GM12878 (cell line): ENCODE measurements around the gene ZNF331. TPM values are rescaled to one million over a fixed set of nuclear protein-coding genes. Genes with fewer than 3 reads are reported as not detected.

Experiments
- ATAC-seq: fragments of 200-7000 bp; cut with Tn5 transposase; 3 replicates; pipeline ENCODE4 v1.9.1; 2020; ENCODE audit warnings: mild to moderate bottlenecking, moderate library complexity
- BruUV-seq: library from RNA; stranded (reverse); fragments of 400-500 nt; replicated peaks from 2 replicates; lab custom pipeline; 2021; lab: Mats Ljungman, UMichigan
- CTCF ChIA-PET: fragments of 300-600 bp; sonication (Branson Sonifier 250); formaldehyde crosslinking; extraction: SDS; loops from one replicate; lab custom pipeline; 2021; ENCODE audit warnings: inconsistent platforms; lab: Yijun Ruan, JAX
- POLR2A ChIA-PET: fragments of 350-600 bp; formaldehyde crosslinking; extraction: SDS; loops from one replicate; lab custom pipeline; 2021; ENCODE audit warnings: inconsistent platforms; lab: Charles Lee
- RAD21 ChIA-PET: fragments of 300-600 bp; sonication (Branson Sonifier 250); formaldehyde crosslinking; loops from one replicate; lab custom pipeline; 2023; ENCODE audit warnings: antibody characterized with exemption; ENCODE audit not compliant: unreplicated experiment; lab: Charles Lee
- SMC1A ChIA-PET: fragments of 300-600 bp; sonication (Branson Sonifier 250); formaldehyde crosslinking; loops from one replicate; lab custom pipeline; 2023; ENCODE audit not compliant: unreplicated experiment, uncharacterized antibody; lab: Charles Lee
- DNase-seq: peaks from one replicate; pipeline ENCODE4 v3.0.0-alpha.2; 2011; ENCODE audit warnings: low read depth, low spot score
- FAIRE-seq: peaks from 3 replicates; lab custom pipeline; 2011; peaks lifted over from hg19 to GRCh38; lab: Jason Lieb, UNC
- H2AFZ ChIP-seq: 2 replicates; pipeline ENCODE4 v1.6.0; 2011; ENCODE audit warnings: low read depth, low read length, control low read depth; ENCODE audit not compliant: control insufficient read depth
- H3K27ac ChIP-seq: 2 replicates; pipeline ENCODE4 v1.5.1; 2011; ENCODE audit warnings: control low read depth; ENCODE audit not compliant: control insufficient read depth, insufficient read depth
- H3K27me3 ChIP-seq, 2 experiments: replicated peaks in 1 of 2; 2 replicates each; pipeline versions ENCODE4 v1.6.0 to v1.6.1; 2011; ENCODE audit warnings: low read length in 1 of 2; ENCODE audit not compliant: control insufficient read depth in 2 of 2, insufficient read depth in 2 of 2
- H3K36me3 ChIP-seq, 2 experiments: 2 replicates each; pipeline ENCODE4 v1.5.1; 2011; ENCODE audit warnings: low read length in 1 of 2; ENCODE audit not compliant: control insufficient read depth in 2 of 2, insufficient read depth in 2 of 2
- H3K4me1 ChIP-seq: 2 replicates; pipeline ENCODE4 v1.6.1; 2011; ENCODE audit warnings: mild to moderate bottlenecking, low read length, moderate library complexity, mixed read lengths; ENCODE audit not compliant: control insufficient read depth, insufficient read depth
- H3K4me2 ChIP-seq: 2 replicates; pipeline ENCODE4 v1.6.0; 2011; ENCODE audit warnings: control low read depth; ENCODE audit not compliant: control insufficient read depth, insufficient read depth
- H3K4me3 ChIP-seq: fragments of 200-600 bp; sonication (generic); 2 replicates; pipeline ENCODE4 v1.5.1; 2016
- H3K79me2 ChIP-seq: 2 replicates; pipeline ENCODE4 v1.6.0; 2011; ENCODE audit warnings: low read length; ENCODE audit not compliant: control insufficient read depth, insufficient read depth
- H3K9ac ChIP-seq: 2 replicates; pipeline ENCODE4 v1.8.0; 2011; ENCODE audit warnings: low read length, control low read depth, mixed read lengths; ENCODE audit not compliant: control insufficient read depth, insufficient read depth
- H3K9me3 ChIP-seq: replicated peaks from 3 replicates; pipeline ENCODE4 v1.5.1; 2011; ENCODE audit warnings: mild to moderate bottlenecking, low read length; ENCODE audit not compliant: control insufficient read depth, insufficient read depth
- H4K20me1 ChIP-seq: 2 replicates; pipeline ENCODE4 v1.6.0; 2011; ENCODE audit not compliant: control insufficient read depth, insufficient read depth
- CBX5 ChIP-seq: sonication (generic); IDR thresholded peaks from 2 replicates; pipeline ENCODE4 v1.6.1; 2016; ENCODE audit warnings: low read depth, moderate library complexity, mild to moderate bottlenecking, inconsistent platforms
- CHD2 ChIP-seq: IDR thresholded peaks from 2 replicates; pipeline ENCODE4 v1.6.1; 2011; ENCODE audit warnings: low read depth, low read length, improper control_type of control experiment, borderline replicate concordance
- NFYB ChIP-seq: IDR thresholded peaks from 2 replicates; pipeline ENCODE4 v1.6.1; 2011; ENCODE audit warnings: low read depth, mild to moderate bottlenecking, low read length, improper control_type of control experiment, moderate library complexity; ENCODE audit not compliant: insufficient read depth
- RCOR1 ChIP-seq: conservative IDR thresholded peaks from 2 replicates; pipeline ENCODE4 v1.6.1; 2012; ENCODE audit warnings: low read depth, low read length, improper control_type of control experiment
- SIX5 ChIP-seq: IDR thresholded peaks from 2 replicates; pipeline ENCODE4 v1.6.1; 2011; ENCODE audit warnings: mild to moderate bottlenecking, low read depth, low read length, moderate library complexity; ENCODE audit not compliant: severe bottlenecking
- SREBF2 ChIP-seq: IDR thresholded peaks from 2 replicates; pipeline ENCODE4 v1.6.1; 2012; ENCODE audit warnings: mild to moderate bottlenecking, low read length
- WGBS: methylation state at CpG from one replicate; pipeline ENCODE4 v1.1.6; 2016; ENCODE audit warnings: low lambda C conversion rate; ENCODE audit not compliant: insufficient replicate concordance, insufficient coverage; ENCODE audit errors: missing lambda C conversion rate; 5-methylcytosine and 5-hydroxymethylcytosine counted together
- in situ Hi-C: fragments of 300-500 bp; cut with MboI; formaldehyde crosslinking; loops from 9 replicates; pipeline ENCODE4 v1.14.3; 2018; ENCODE audit warnings: mixed read lengths
- intact Hi-C: fragments of 100-400 bp; cut with micrococcal nuclease; formaldehyde crosslinking; loops from one replicate; pipeline ENCODE4 v1.14.2; 2022; ENCODE audit not compliant: unreplicated experiment
- polyA plus RNA-seq, 11 experiments: library from polyadenylated mRNA; depleted of rRNA in 4 of 11; unstranded in 6 of 11; stranded (reverse) in 5 of 11; fragments of >200 nt; fragmentation: Nextera tagmentation in 4 of 11; fragmentation: Illumina TruSeq in 1 of 11; extraction: Ambion mirVana in 4 of 11; extraction: Trizol in 1 of 11; gene quantifications; 1 replicate in 1 of 11; 2 replicates in 10 of 11; pipeline versions ENCODE4 v1.2.1 to v1.2.3, GENCODE V29; 2011 to 2016; ENCODE audit warnings: inconsistent platforms in 2 of 11, missing spikeins in 2 of 11, low read depth in 1 of 11
- total RNA-seq, 4 experiments: library from RNA; depleted of rRNA in 3 of 4; stranded (reverse); fragments of >200 nt in 3 of 4; fragmentation: Illumina TruSeq in 1 of 4; extraction: Trizol in 1 of 4; gene quantifications; 2 replicates each; pipeline versions ENCODE4 v1.2.1 to v1.2.3, GENCODE V29; 2013 to 2021
- TF ChIP-seq, protein P1 (sequence below): fragments of 450-650 bp; IDR thresholded peaks from 2 replicates; pipeline ENCODE4 v1.6.1; 2017; ENCODE audit warnings: mild to moderate bottlenecking
- TF ChIP-seq, protein P2 (sequence below): IDR thresholded peaks from 2 replicates; pipeline ENCODE4 v1.6.1; 2011; ENCODE audit warnings: borderline replicate concordance, low read depth, mild to moderate bottlenecking, moderate library complexity, low read length; ENCODE audit not compliant: insufficient read depth, poor library complexity, severe bottlenecking

Gene ZNF331
- total and polyA plus RNA-seq, 10 of the 15 experiments (the other 5 are each of a cell fraction or from before 2014, with no cell fraction given) = 2.6 to 11.5 (median 5.3) TPM

DNA sequence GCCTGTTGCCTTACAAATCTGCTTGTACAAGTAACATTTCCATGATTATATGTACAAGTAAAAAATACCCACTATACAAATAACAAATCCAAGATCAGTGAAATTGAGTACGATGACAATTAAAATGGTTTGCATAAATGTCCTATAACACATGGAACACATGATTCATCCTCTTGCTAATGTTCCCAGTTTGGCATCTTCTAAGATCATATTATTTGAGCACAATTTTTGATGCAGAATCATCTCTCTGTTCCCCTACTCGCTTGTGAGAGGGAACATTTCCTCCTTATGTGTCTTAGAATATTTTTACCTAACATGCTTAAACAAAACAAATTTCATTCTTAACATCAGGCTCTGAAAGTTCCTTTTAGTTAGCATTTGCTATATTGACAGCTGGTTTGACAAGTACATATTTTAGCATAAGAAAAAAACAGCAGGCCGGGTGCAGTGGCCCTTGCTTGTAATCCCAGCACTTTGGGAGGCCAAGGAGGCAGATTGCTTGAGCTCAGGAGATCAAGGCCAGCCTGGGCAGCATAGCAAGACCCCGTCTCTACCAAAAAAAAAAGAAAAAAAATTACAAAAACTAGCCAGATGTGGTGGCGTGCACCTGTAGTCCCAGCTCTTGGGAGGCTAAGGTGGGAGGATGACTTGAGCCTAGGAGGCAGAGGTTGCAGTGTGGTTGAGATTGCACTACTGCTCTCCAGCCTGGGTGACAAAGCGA lies 14.2 kb downstream of the ZNF331 start:
- Histone ChIP-seq H3K4me3 (no peak overlapping the region), H3K9ac (no peak overlapping the region), H4K20me1 (no peaks in the 10 kb centered on the region), H3K9me3 (no peaks in the 10 kb centered on the region; the same call in 1 of the 3 replicates), H3K4me2 (no peak overlapping the region), H3K27ac (no peak overlapping the region), H3K27me3 (no peaks in the 10 kb centered on the region), H3K79me2 (peaks cover 4% of the 10 kb centered on the region), H2AFZ (no peak overlapping the region), H3K4me1 (peaks cover 4% of the 10 kb centered on the region; the same call in 1 of the 2 replicates), H3K36me3 (no peaks in the 10 kb centered on the region)
- ATAC-seq (no peak), FAIRE-seq (no peak), DNase-seq (no peak)
- SMC1A ChIA-PET = interaction anchor here (0.6 kb wide), 1 partner anchor 509 kb away, joined by 3 read pairs; no protein-coding TSS in a partner anchor
- POLR2A ChIA-PET = interaction anchor here (0.6 kb wide), 1 partner anchor 431 kb away, joined by 4 read pairs; no protein-coding TSS in a partner anchor
- RAD21 ChIA-PET = no interaction called here
- CTCF ChIA-PET = no interaction called here
- in situ Hi-C loops = no loop called here
- BruUV-seq = no TSS peak
- TF ChIP-seq, protein P1, sequence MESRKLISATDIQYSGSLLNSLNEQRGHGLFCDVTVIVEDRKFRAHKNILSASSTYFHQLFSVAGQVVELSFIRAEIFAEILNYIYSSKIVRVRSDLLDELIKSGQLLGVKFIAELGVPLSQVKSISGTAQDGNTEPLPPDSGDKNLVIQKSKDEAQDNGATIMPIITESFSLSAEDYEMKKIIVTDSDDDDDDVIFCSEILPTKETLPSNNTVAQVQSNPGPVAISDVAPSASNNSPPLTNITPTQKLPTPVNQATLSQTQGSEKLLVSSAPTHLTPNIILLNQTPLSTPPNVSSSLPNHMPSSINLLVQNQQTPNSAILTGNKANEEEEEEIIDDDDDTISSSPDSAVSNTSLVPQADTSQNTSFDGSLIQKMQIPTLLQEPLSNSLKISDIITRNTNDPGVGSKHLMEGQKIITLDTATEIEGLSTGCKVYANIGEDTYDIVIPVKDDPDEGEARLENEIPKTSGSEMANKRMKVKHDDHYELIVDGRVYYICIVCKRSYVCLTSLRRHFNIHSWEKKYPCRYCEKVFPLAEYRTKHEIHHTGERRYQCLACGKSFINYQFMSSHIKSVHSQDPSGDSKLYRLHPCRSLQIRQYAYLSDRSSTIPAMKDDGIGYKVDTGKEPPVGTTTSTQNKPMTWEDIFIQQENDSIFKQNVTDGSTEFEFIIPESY = no peak
- TF ChIP-seq CBX5 (no peak), SIX5 (no peak), SREBF2 (no peak), RCOR1 (no peak), NFYB (no peak), CHD2 (no peak)
- TF ChIP-seq, protein P2, sequence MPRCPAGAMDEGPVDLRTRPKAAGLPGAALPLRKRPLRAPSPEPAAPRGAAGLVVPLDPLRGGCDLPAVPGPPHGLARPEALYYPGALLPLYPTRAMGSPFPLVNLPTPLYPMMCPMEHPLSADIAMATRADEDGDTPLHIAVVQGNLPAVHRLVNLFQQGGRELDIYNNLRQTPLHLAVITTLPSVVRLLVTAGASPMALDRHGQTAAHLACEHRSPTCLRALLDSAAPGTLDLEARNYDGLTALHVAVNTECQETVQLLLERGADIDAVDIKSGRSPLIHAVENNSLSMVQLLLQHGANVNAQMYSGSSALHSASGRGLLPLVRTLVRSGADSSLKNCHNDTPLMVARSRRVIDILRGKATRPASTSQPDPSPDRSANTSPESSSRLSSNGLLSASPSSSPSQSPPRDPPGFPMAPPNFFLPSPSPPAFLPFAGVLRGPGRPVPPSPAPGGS = no peak
- intact Hi-C loops = no loop called here
- WGBS = 64% methylated on average over 6 of the region's 6 CpGs
